ENCODE data around the gene HIC1. TPM values are rescaled to one million over a fixed set of nuclear protein-coding genes. Genes with fewer than 3 reads are reported as not detected.

HIC1 gene
- total and polyA plus RNA-seq, 2 of the 4 experiments (the other 2 are of a cell fraction), result 10.4 to 23.0 TPM

- TF ChIP-seq CTCF (conservative IDR thresholded peaks at IDR 0.05; ENCODE audit: low read depth, low read length), result no peak
- TF ChIP-seq MXI1 (IDR thresholded peaks at IDR 0.05; ENCODE audit: borderline replicate concordance, low read depth, low read length), result no peak
- TF ChIP-seq RCOR1 (IDR thresholded peaks at IDR 0.05; ENCODE audit: insufficient replicate concordance, low read length), result no peak
- TF ChIP-seq, protein P1, sequence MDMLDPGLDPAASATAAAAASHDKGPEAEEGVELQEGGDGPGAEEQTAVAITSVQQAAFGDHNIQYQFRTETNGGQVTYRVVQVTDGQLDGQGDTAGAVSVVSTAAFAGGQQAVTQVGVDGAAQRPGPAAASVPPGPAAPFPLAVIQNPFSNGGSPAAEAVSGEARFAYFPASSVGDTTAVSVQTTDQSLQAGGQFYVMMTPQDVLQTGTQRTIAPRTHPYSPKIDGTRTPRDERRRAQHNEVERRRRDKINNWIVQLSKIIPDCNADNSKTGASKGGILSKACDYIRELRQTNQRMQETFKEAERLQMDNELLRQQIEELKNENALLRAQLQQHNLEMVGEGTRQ (IDR thresholded peaks at IDR 0.05; ENCODE audit: low read depth, low read length), result peak; percentile 25
- no peak; the same call in 1 of the 2 replicates for TF ChIP-seq BHLHE40 (IDR thresholded peaks at IDR 0.05; ENCODE audit: low read depth, low read length)
- TF ChIP-seq FOS (IDR thresholded peaks at IDR 0.05; ENCODE audit: low read depth, low read length), result peak; percentile 8; the same call in 1 of the 2 replicates
Observed at GRCh38 chr17:2050300-2051060, 4.4 kb upstream of the HIC1 start (continued).
